ENCODE measurements around the gene RGS16. TPM values are rescaled to one million over a fixed set of nuclear protein-coding genes. Genes with fewer than 3 reads are reported as not detected.

The RGS16 gene
- total and polyA plus RNA-seq, 2 donors from 2014 or later: 4.2 to 7.7 TPM

- Histone ChIP-seq H3K36me3 (ENCODE audit: control insufficient read depth in 2 of 3, insufficient read depth in 3 of 3, low read length in 3 of 3) (no peaks in the 10 kb centered on the region), H3K27me3 (ENCODE audit: control insufficient read depth, insufficient read depth, low read length) (no peaks in the 10 kb centered on the region), H3K4me3 (ENCODE audit: low read length in 3 of 3) (no peak overlapping the region), H3K9ac (ENCODE audit: low read length in 3 of 3) (no peak overlapping the region), H3K4me1 (ENCODE audit: control insufficient read depth in 2 of 3, insufficient read depth in 2 of 3, low read depth in 1 of 3, low read length in 3 of 3) (no peaks in the 10 kb centered on the region), H3K9me3 (ENCODE audit: control insufficient read depth in 2 of 3, insufficient read depth in 1 of 3, low read length in 3 of 3) (no peaks in the 10 kb centered on the region), H3K27ac (ENCODE audit: low read depth in 2 of 2, low read length in 2 of 2) (no peak overlapping the region)
- intact Hi-C loops (cut with DNase I): no loop called here
- FAIRE-seq: no peak
- TF ChIP-seq CTCF (IDR thresholded peaks at IDR 0.05; ENCODE audit: borderline replicate concordance, extremely low read depth, insufficient read depth): no peak
- DNase-seq: peak in 1 of 5 donors; percentile 13
Observed at GRCh38 chr1:182644886-182645285, 40.7 kb upstream of the RGS16 start.

- Histone ChIP-seq H3K4me3 (ENCODE audit: low read length in 3 of 3) (no peak overlapping the region), H3K36me3 (ENCODE audit: control insufficient read depth in 2 of 3, insufficient read depth in 3 of 3, low read length in 3 of 3) (no peaks in the 10 kb centered on the region), H3K27me3 (ENCODE audit: control insufficient read depth, insufficient read depth, low read length) (no peaks in the 10 kb centered on the region), H3K9me3 (ENCODE audit: control insufficient read depth in 2 of 3, insufficient read depth in 1 of 3, low read length in 3 of 3) (no peaks in the 10 kb centered on the region), H3K4me1 (ENCODE audit: control insufficient read depth in 2 of 3, insufficient read depth in 2 of 3, low read depth in 1 of 3, low read length in 3 of 3) (no peaks in the 10 kb centered on the region), H3K27ac (ENCODE audit: low read depth in 2 of 2, low read length in 2 of 2) (no peak overlapping the region), H3K9ac (ENCODE audit: low read length in 3 of 3) (no peak overlapping the region)
- DNase-seq (no peak), FAIRE-seq (no peak)
- intact Hi-C loops (cut with DNase I): no loop called here
- no peak for TF ChIP-seq CTCF (IDR thresholded peaks at IDR 0.05; ENCODE audit: borderline replicate concordance, extremely low read depth, insufficient read depth)
Observed at GRCh38 chr1:182643699-182644098, 39.5 kb upstream of the RGS16 start.

DNA sequence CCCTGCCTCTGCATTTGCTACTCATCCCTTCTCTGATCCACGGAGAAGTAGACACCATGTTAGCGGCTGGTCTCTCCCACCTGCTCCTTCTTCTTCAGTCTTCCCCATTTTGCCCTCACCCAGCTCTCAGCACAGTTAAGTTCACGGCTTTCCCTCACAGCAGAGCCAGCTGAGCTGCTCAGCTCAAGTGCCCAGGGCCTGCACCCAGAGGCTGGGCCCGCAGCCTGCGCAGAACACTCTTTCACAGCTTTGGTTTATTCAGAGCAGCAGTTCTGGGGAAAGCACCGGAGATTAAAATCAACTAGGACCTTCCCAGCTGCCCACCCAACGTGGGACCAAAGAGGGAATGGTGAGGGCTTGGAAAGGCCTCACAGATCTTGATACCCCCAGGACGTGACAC, 38.3 kb upstream of the RGS16 start:
- Histone ChIP-seq H3K9me3 (ENCODE audit: control insufficient read depth in 2 of 3, insufficient read depth in 1 of 3, low read length in 3 of 3) (no peaks in the 10 kb centered on the region), H3K27me3 (ENCODE audit: control insufficient read depth, insufficient read depth, low read length) (no peaks in the 10 kb centered on the region), H3K27ac (ENCODE audit: low read depth in 2 of 2, low read length in 2 of 2) (no peak overlapping the region), H3K4me3 (ENCODE audit: low read length in 3 of 3) (no peak overlapping the region), H3K9ac (ENCODE audit: low read length in 3 of 3) (no peak overlapping the region), H3K36me3 (ENCODE audit: control insufficient read depth in 2 of 3, insufficient read depth in 3 of 3, low read length in 3 of 3) (no peaks in the 10 kb centered on the region), H3K4me1 (ENCODE audit: control insufficient read depth in 2 of 3, insufficient read depth in 2 of 3, low read depth in 1 of 3, low read length in 3 of 3) (no peaks in the 10 kb centered on the region)
- intact Hi-C loops (cut with DNase I): no loop called here
- DNase-seq (no peak), FAIRE-seq (no peak)
- no peak for TF ChIP-seq CTCF (IDR thresholded peaks at IDR 0.05; ENCODE audit: borderline replicate concordance, extremely low read depth, insufficient read depth)

DNA sequence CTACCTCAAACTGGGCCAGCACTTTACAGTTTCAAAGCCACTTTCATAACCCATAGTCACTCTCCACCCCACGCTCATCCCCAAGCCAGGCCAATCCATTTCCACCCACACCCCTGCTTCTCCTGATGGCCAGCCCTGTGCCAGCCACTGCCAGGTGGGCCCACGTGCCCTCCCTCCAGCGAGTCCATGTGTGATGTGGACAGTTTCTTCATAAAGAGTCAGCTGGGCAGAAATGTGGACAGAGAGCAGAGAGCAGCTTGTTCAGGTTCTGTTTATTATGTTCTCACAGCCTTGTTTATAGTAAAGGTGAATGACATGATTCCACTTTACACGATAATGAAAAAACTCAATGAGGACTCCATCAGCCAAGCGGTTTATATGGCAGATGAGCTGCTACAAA, 37.4 kb upstream of the RGS16 start:
- TF ChIP-seq CTCF (IDR thresholded peaks at IDR 0.05; ENCODE audit: borderline replicate concordance, extremely low read depth, insufficient read depth): no peak

More for the DNA sequence above, 37.4 kb upstream of the RGS16 start:
- no peak overlapping the region for H3K4me3 ChIP-seq (ENCODE audit: low read length in 3 of 3)
- H3K9ac ChIP-seq (ENCODE audit: low read length in 3 of 3): no peak overlapping the region
- no peaks in the 10 kb centered on the region for H3K9me3 ChIP-seq (ENCODE audit: control insufficient read depth in 2 of 3, insufficient read depth in 1 of 3, low read length in 3 of 3)
- no peak overlapping the region for H3K27ac ChIP-seq (ENCODE audit: low read depth in 2 of 2, low read length in 2 of 2)
- intact Hi-C loops (cut with DNase I): no loop called here
- no peaks in the 10 kb centered on the region for H3K4me1 ChIP-seq (ENCODE audit: control insufficient read depth in 2 of 3, insufficient read depth in 2 of 3, low read depth in 1 of 3, low read length in 3 of 3)
- no peaks in the 10 kb centered on the region for H3K36me3 ChIP-seq (ENCODE audit: control insufficient read depth in 2 of 3, insufficient read depth in 3 of 3, low read length in 3 of 3)
- DNase-seq (no peak), FAIRE-seq (no peak)
- no peaks in the 10 kb centered on the region for H3K27me3 ChIP-seq (ENCODE audit: control insufficient read depth, insufficient read depth, low read length)

Data from kidney (tissue), 14 donors.